ENCODE data around the gene IKBKE.

- TF ChIP-seq CTCF (IDR thresholded peaks at IDR 0.05) (no peak), ZFX (IDR thresholded peaks at IDR 0.05; ENCODE audit: borderline replicate concordance) (no peak)
Observed at GRCh38 chr1:206447792-206448191, 22.5 kb upstream of the IKBKE start.

Measured in 22Rv1 (cell line).